ENCODE measurements around the gene VCL.
"Not testable (repeated sequence)": the region's sequence is repeated elsewhere in the genome, so short reads cannot be mapped to it uniquely, and the experiment has no call there.

Gene VCL

DNA sequence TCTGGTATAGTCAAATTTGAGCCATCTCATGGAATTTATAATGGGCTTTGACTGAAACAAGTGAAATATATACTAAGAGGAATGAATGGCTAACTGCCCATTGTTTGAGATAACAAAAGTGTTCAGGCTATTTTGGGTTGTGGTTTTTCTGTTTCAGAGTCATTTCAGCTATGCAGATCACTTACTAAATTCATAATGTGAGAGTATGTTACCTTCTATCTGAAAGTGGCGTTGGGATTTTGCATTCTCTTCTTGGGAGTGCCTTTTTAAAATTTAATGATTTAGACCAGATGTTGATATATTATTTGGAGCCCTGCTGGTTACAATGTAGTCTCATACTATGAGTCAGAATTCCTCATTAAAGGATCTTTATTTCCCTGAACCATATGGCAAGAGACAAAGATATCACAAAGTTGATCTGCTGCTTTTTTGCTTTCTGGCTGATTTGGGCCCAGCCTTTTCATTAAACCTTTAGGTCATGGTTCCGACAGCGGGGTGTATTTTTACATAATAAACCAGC, 10.4 kb downstream of the VCL start:
- DNase-seq (ENCODE audit: low read depth in 2 of 2) = peak; percentile 74 to 82
- TF ChIP-seq, protein P1, sequence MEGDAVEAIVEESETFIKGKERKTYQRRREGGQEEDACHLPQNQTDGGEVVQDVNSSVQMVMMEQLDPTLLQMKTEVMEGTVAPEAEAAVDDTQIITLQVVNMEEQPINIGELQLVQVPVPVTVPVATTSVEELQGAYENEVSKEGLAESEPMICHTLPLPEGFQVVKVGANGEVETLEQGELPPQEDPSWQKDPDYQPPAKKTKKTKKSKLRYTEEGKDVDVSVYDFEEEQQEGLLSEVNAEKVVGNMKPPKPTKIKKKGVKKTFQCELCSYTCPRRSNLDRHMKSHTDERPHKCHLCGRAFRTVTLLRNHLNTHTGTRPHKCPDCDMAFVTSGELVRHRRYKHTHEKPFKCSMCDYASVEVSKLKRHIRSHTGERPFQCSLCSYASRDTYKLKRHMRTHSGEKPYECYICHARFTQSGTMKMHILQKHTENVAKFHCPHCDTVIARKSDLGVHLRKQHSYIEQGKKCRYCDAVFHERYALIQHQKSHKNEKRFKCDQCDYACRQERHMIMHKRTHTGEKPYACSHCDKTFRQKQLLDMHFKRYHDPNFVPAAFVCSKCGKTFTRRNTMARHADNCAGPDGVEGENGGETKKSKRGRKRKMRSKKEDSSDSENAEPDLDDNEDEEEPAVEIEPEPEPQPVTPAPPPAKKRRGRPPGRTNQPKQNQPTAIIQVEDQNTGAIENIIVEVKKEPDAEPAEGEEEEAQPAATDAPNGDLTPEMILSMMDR (IDR thresholded peaks at IDR 0.05; ENCODE audit: low read depth, low read length) = no peak
- H3K4me3 ChIP-seq (replicated peaks in 1 of 2; ENCODE audit: low read depth in 2 of 2, low read length in 2 of 2) = no peak overlapping the region

DNA sequence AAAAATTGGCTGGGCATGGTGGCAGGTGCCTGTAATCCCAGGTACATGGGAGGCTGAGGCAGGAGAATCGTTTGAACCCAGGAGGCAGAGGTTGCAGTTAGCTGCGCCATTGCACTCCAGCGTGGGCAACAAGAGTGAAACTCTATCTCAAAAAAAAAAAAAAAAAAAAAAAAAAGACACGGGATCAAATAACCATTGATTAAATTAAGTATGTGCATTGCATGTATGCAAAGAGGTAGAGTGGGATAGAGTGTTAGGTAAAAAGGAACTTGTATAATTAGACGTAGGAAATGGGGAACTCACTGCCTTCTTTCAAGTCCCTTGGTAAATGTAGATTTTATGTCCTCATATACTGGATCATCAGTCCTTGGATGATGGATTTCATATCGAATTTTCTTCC, 13.1 kb downstream of the VCL start:
- no peak for DNase-seq (ENCODE audit: low read depth in 2 of 2)
- TF ChIP-seq, protein P1 (IDR thresholded peaks at IDR 0.05; ENCODE audit: low read depth, low read length) = no peak
- no peak overlapping the region for H3K4me3 ChIP-seq (replicated peaks in 1 of 2; ENCODE audit: low read depth in 2 of 2, low read length in 2 of 2)

DNA sequence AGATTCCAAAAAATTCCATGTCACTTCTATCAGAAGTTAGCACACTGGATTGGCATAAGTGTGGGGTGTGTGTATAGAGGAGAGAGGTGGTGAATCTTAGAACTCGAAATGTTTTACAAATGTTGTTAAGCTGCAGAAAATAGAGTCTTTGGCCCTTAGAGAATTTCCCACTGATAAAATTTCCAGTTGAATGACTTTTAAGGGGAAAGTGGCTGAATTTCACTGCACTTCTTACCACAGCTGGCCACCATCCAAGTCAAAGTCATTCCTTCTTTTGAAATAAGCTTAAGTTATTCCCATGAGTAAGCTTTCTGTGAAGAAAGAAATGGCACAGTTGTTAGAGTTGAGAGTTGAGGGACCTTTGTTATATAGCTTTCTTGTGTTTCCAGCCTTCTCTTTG, 13.9 kb downstream of the VCL start:
- H3K4me3 ChIP-seq (replicated peaks in 1 of 2; ENCODE audit: low read depth in 2 of 2, low read length in 2 of 2) = no peak overlapping the region
- peak; percentile 92 to 94 for DNase-seq (ENCODE audit: low read depth in 2 of 2)
- TF ChIP-seq, protein P1 (IDR thresholded peaks at IDR 0.05; ENCODE audit: low read depth, low read length) = no peak

DNA sequence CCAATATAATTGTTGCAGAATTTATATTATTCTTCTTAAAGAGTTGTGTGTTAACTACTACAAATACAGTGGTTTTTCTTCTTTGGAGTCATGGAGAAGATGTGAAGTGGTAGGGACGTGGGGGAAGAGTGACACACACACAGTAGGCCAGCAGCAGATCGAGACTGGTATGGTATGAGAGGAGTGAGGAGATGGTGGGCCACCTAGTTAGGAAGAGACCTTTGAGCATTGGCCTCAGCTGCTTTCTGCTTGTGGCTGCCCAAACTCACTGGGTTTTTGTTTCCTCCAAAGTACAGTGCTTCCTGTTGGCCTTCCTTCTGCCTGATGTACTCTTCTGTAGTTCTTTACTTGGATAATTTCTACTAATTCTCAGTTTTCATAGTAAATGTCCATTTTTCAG, 14.6 kb downstream of the VCL start:
- TF ChIP-seq, protein P1 (IDR thresholded peaks at IDR 0.05; ENCODE audit: low read depth, low read length) = no peak
- H3K4me3 ChIP-seq (replicated peaks in 1 of 2; ENCODE audit: low read depth in 2 of 2, low read length in 2 of 2) = no peak overlapping the region
- DNase-seq (ENCODE audit: low read depth in 2 of 2) = no peak

DNA sequence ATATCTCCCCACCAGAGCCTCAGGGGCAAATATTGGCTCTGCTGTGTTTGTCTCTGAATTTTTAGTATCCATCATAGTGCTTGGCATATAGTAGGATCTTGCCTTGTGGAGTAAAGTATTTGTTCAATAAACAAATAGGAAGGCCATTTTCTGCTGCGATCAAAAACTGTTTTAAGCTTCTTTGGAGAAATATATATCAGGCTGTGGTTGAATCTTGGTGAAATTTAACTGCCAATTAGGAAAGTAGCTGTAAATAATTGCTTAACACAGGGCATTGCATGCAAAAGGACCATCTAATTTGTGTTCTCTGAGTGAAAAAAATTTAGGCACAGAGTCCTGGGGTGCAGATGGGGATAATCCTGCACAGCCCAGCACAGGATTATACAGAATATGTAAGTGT, 15.1 kb downstream of the VCL start:
- H3K4me3 ChIP-seq (replicated peaks in 1 of 2; ENCODE audit: low read depth in 2 of 2, low read length in 2 of 2) = no peak overlapping the region
- DNase-seq (ENCODE audit: low read depth in 2 of 2) = no peak
- TF ChIP-seq, protein P1 (IDR thresholded peaks at IDR 0.05; ENCODE audit: low read depth, low read length) = no peak

DNA sequence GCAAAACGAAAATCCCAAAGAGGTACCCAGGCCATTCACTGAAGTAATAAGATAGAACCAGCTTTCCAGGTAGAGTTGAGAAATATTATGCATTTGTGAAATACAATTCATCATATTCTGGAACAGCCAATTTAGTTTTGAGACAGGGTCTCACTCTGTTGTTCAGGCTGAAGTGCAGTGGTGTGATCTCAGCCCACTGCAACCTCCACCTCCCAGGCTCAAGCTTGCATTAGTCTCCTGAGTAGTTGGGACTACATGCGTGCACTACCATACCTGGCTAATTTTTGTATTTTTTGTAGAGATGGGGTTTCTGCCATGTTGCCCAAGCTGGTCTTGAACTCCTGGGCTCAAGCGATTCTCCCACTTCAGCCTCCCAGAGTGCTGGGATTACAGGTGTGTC, 16.7 kb downstream of the VCL start:
- DNase-seq (ENCODE audit: low read depth in 2 of 2); H3K4me3 ChIP-seq (replicated peaks in 1 of 2; ENCODE audit: low read depth in 2 of 2, low read length in 2 of 2): not testable (repeated sequence)

DNA sequence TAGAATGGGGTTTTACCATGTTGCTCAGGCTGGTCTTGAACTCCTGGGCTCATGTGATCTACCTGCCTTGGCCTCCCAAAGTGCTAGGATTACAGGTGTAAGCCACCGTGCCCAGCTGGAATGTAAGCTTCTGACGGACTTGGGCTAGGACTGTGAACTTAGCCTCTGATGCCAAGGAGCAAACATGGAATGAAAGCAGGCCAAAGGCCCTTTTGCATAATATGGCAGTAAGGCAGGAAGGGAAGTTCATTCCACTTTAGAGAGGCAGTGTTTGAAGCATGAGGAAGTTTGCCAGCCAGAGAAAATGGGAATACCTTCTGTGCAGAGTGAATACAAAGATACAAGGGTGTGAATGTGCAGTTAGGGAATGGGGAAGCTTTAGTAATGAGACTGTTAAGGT, 20.3 kb downstream of the VCL start:
- TF ChIP-seq, protein P1 (IDR thresholded peaks at IDR 0.05; ENCODE audit: low read depth, low read length) = no peak
- DNase-seq (ENCODE audit: low read depth in 2 of 2) = no peak
- H3K4me3 ChIP-seq (replicated peaks in 1 of 2; ENCODE audit: low read depth in 2 of 2, low read length in 2 of 2) = no peak overlapping the region

Data from cardiac fibroblast (primary cell).